ENCODE data around the gene PLCD3.
A peak's percentile ranks its signal among the peaks of the same experiment; 100 is the strongest.

The PLCD3 gene

DNA sequence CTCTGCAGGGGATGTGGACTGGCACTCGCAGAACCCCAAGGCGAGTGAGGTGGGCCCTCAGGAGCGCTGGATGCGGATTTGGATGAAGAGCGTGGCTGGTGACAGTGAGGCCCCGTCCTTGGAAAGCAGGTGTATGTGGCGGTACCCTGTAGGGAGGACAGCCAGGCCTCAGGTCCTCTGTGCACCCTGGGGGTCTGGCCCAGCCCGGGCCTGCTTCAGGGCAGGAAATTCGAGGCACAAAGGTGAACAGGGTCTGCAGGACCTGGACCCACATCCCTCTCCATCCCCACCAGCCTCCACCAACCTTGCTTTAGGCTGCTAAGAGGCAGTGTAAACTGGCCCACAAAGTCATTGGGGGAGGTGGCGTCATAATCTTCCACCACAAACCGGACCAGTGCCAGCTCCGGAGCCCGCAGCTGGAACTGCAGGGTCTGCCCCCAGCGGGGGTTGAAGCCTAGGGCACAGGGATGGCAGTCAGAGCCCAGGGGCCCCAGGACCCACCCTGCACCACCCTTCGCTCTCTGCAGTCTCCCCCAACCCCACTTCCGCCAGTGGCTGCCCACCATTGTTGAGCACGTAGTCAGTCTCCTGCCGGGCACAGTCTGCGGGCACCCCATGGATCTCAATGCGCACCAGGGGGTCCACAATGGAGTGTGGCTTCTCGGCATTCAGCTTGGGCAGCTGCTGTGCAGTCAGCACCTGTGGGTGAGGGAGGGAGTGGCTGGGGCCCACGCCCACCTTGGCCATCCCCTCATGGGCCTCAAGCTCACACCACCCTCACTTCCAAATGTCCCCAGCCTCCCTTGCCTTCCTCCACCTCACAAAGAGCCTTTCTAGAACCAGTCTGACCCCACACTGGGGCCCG lies 19.5 kb downstream of the PLCD3 start:
- Histone ChIP-seq H3K4me3 (ENCODE audit: low read depth, low read length) (no peak overlapping the region), H3K9me3 (no peaks in the 10 kb centered on the region), H3K4me1 (no peaks in the 10 kb centered on the region; the same call in 1 of the 2 replicates), H3K36me3 (peaks cover 13% of the 10 kb centered on the region), H3K27me3 (no peaks in the 10 kb centered on the region)
- DNase-seq: no peak
- TF ChIP-seq, protein P1, sequence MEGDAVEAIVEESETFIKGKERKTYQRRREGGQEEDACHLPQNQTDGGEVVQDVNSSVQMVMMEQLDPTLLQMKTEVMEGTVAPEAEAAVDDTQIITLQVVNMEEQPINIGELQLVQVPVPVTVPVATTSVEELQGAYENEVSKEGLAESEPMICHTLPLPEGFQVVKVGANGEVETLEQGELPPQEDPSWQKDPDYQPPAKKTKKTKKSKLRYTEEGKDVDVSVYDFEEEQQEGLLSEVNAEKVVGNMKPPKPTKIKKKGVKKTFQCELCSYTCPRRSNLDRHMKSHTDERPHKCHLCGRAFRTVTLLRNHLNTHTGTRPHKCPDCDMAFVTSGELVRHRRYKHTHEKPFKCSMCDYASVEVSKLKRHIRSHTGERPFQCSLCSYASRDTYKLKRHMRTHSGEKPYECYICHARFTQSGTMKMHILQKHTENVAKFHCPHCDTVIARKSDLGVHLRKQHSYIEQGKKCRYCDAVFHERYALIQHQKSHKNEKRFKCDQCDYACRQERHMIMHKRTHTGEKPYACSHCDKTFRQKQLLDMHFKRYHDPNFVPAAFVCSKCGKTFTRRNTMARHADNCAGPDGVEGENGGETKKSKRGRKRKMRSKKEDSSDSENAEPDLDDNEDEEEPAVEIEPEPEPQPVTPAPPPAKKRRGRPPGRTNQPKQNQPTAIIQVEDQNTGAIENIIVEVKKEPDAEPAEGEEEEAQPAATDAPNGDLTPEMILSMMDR (IDR thresholded peaks at IDR 0.05; ENCODE audit: low read depth, low read length): no peak

DNA sequence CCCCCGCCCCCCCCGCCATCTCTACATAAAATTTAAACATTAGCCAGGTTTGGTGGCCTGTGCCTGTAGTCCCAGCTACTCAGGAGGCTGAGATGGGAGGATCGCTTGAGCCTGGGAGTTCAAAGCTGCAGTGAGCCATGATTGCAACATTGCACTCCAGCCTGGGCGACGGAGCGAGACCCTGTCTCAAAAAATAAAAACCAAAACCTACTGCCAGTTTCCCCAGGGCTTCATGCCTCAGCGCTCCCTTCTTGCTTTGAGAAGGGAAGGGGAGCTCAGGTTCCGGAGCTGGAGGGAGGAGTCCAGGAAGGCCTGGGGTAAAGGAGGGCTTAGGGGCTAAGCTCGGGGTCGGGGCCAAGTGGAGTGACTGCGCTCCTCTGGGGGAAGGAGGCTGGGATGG lies 20.5 kb downstream of the PLCD3 start:
- Histone ChIP-seq H3K9me3 (no peaks in the 10 kb centered on the region), H3K4me1 (no peaks in the 10 kb centered on the region; the same call in 1 of the 2 replicates), H3K4me3 (ENCODE audit: low read depth, low read length) (no peak overlapping the region), H3K36me3 (peaks cover 22% of the 10 kb centered on the region), H3K27me3 (no peaks in the 10 kb centered on the region)
- TF ChIP-seq, protein P1 (IDR thresholded peaks at IDR 0.05; ENCODE audit: low read depth, low read length): no peak
- no peak for DNase-seq

DNA sequence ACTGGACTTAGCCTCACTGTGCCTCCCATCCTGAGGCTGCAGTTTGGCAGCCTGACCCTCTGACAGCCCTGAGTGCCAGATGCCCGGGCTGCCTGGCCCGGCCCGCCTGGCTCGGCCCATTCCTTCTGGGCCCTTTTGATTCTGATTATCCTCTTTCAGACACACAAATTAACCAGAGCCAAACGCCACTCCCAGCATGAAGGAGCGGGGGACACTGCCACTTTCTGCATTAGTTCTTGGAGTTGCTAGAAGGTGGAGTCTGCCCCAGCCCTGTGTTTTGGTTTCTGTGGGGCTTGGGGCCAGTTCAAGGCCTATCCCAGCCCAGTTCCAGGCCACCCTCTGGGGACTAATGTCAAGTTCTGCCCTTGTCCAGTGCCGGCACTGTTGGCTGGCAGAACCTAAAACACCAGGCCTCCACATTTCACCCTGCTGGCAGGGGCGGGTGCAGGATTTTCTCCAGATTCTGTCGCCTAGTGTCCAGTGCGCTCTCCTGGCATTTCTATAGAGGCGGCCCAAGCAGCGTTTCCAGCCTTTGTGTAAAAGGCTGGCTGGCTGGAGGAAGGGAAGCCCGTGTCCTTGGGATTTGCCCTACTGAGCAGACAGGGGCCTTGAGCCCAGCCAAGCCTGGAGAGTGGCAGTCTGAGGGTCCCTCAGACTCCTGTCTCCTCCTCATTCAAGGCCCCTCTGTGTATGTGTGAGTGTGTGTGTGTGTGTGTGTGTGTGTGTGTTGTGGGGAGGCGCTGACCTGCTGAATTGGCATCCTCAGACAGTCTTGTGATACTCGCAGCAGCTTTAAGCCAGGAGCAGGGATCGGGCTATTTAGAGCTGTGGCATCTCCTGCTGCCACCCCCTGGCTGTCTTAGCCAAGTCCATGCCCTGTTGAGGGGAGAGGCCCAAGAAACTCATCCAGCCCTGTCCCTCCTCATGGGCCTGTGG lies 21.4 kb downstream of the PLCD3 start:
- Histone ChIP-seq H3K36me3 (peaks cover 31% of the 10 kb centered on the region), H3K27me3 (no peaks in the 10 kb centered on the region), H3K9me3 (no peaks in the 10 kb centered on the region), H3K4me3 (ENCODE audit: low read depth, low read length) (no peak overlapping the region), H3K4me1 (no peaks in the 10 kb centered on the region; the same call in 1 of the 2 replicates)
- DNase-seq: no peak
- TF ChIP-seq, protein P1 (IDR thresholded peaks at IDR 0.05; ENCODE audit: low read depth, low read length): no peak

DNA sequence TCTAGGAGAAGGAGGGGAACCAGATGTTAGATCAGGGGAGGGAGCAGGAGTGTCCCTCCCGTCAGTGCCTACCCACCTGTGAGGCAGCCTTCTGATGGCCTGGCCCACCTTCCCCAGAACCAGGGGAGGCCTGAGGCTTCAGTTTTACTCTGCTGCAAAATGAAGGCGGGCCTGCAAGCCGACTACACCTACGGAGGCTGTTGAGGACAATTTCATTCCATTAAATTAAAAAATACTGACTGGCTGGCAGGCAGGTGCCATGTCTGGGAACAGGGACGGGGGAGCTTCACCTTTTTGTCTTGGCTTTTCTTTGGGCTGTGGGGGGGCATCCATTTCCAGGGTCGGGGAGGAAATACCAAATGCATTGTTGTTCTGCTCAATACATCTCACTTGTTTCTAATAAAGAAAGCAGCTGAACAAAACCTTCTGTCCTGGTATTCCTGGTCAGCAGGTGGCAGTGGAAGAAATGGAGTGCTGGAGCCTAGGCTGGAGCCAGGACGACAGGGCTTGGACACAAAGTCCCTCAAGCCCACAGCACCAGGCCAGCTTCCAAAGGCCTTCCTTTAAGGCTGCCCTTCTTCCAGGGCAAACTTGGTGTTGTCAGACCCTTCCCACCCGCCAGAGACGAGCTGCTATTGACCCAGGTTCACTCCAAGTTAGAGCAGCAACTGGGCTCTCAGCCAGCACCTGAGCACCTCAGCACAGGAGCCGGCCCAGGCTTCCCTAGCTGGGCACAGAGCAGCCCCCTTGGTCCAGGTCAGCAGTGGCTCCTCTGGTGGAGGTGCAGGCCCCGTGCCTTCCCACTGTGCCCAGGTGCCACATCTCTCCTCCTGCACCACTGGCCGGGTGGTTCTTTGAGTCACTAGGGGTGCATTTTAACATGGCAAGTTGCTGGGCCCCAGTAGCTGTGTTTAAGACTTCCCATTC lies 23.5 kb downstream of the PLCD3 start:
- Histone ChIP-seq H3K4me1 (no peaks in the 10 kb centered on the region; the same call in 1 of the 2 replicates), H3K4me3 (ENCODE audit: low read depth, low read length) (no peak overlapping the region), H3K36me3 (peaks cover 49% of the 10 kb centered on the region), H3K27me3 (no peaks in the 10 kb centered on the region), H3K9me3 (no peaks in the 10 kb centered on the region)
- DNase-seq: no peak
- TF ChIP-seq, protein P1 (IDR thresholded peaks at IDR 0.05; ENCODE audit: low read depth, low read length): peak; percentile 20; the same call in 1 of the 2 replicates

DNA sequence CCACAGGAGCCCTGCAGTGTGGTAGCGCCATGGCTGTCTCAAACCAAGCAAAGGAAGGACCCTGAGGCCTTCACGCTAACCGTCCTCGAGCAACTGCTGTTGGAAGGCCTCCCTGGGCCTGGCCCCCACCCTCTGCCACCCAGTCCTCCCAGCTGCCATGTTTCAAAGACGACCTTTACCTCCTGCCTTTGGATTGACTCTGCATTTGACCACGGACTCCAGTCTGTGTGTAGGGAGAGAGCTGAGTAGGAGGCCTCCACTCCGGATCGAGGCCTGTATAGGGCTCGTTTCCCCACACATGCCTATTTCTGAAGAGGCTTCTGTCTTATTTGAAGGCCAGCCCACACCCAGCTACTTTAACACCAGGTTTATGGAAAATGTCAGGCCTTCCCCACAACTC lies 24.3 kb downstream of the PLCD3 start:
- no peak for DNase-seq
- no peak overlapping the region for H3K4me3 ChIP-seq (ENCODE audit: low read depth, low read length)
- TF ChIP-seq, protein P1 (IDR thresholded peaks at IDR 0.05; ENCODE audit: low read depth, low read length): no peak
- H3K36me3 ChIP-seq: peaks cover 57% of the 10 kb centered on the region
- H3K27me3 ChIP-seq: no peaks in the 10 kb centered on the region
- H3K9me3 ChIP-seq: no peaks in the 10 kb centered on the region
- no peaks in the 10 kb centered on the region; the same call in 1 of the 2 replicates for H3K4me1 ChIP-seq

All from BE2C (cell line).